ENCODE results near the gene GPR155.

Gene GPR155

DNA sequence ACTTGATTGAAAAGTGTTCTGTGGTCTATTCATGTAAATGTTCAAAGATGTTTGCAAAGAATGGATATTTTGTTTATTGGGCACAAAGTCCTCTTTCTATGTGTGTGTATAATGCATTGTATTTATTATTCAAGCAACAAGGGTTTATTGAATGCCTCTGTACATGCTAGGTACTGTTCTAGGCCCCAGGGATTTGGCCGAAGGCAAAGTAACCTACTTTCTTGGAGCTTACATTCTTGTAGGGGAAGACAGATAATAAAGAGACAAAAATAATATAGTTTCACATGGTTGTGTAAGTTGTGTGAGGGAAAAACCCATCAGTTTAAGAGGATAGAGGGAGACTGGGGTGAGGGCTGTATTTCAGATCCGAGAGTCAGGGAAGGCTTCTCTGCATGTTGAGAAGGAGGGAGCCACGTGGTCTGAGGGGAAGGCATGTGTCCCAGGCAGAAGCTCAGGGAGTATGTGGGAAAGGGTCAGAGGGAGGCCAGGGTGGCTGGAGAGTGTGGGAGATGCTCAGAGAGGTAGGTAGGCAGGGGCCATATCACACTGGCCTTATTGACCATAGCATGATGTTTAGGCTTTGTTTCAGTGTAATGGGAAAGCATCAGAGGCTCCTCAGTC lies 40.4 kb upstream of the GPR155 start:
- in situ Hi-C loops (cut with MboI; ENCODE audit: low pct_unique_long_range_greater_than_20kb, low sequenced_read_pairs, unreplicated experiment): loop anchor here (10.0 kb wide), 1 partner anchor 62 kb away; no protein-coding TSS in a partner anchor

DNA sequence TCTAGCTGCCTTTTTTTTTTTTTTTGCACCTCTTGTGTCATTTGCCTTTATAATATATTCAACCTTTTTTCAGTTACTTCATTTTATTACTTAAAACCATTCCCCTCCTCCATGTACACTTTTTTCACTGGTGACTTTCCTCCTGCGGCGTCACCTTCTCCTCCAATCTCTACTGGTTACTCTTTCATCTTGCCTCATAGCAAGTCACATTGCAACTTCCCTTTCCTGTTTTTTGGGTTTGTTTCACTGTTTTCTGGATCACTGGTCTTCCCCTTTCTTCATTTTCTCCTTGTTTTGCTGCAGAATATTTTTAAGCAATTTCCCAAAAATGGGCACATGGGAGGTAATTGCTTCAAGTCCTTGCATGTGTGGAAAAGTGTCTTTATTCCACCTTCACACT lies 37.7 kb upstream of the GPR155 start:
- DNase-seq (ENCODE audit: low spot score): no peak
- TF ChIP-seq, protein P1, sequence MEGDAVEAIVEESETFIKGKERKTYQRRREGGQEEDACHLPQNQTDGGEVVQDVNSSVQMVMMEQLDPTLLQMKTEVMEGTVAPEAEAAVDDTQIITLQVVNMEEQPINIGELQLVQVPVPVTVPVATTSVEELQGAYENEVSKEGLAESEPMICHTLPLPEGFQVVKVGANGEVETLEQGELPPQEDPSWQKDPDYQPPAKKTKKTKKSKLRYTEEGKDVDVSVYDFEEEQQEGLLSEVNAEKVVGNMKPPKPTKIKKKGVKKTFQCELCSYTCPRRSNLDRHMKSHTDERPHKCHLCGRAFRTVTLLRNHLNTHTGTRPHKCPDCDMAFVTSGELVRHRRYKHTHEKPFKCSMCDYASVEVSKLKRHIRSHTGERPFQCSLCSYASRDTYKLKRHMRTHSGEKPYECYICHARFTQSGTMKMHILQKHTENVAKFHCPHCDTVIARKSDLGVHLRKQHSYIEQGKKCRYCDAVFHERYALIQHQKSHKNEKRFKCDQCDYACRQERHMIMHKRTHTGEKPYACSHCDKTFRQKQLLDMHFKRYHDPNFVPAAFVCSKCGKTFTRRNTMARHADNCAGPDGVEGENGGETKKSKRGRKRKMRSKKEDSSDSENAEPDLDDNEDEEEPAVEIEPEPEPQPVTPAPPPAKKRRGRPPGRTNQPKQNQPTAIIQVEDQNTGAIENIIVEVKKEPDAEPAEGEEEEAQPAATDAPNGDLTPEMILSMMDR (IDR thresholded peaks at IDR 0.05; ENCODE audit: extremely low read depth, insufficient read depth, missing control alignments): no peak
- in situ Hi-C loops (cut with MboI; ENCODE audit: low pct_unique_long_range_greater_than_20kb, low sequenced_read_pairs, unreplicated experiment): loop anchor here (10.0 kb wide), 1 partner anchor 60 kb away; no protein-coding TSS in a partner anchor

More for the DNA sequence above, 40.4 kb upstream of the GPR155 start:
- TF ChIP-seq, protein P1 (IDR thresholded peaks at IDR 0.05; ENCODE audit: extremely low read depth, insufficient read depth, missing control alignments): no peak
- DNase-seq (ENCODE audit: low spot score): no peak

DNA sequence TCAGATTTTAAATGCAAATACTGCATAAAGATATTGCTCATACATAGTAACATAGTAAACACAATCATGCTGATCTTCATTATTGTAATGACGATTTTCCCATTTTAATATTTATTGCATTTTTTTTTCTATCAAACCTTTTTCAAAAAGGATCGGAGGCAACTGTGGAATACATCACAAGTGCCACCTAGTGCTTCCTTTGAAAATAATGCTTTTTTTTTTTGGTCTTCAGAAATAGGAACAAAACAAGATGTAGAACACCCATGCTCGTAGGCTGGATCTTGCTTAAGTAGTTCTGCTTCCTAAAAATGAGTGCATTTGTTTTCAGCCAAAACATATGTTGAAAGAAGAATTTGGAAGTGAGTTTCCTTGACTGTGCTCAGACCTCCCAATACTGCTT lies 35.7 kb upstream of the GPR155 start:
- DNase-seq (ENCODE audit: low spot score): no peak
- in situ Hi-C loops (cut with MboI; ENCODE audit: low pct_unique_long_range_greater_than_20kb, low sequenced_read_pairs, unreplicated experiment): loop anchor here (10.0 kb wide), 1 partner anchor 58 kb away; no protein-coding TSS in a partner anchor
- TF ChIP-seq, protein P1 (IDR thresholded peaks at IDR 0.05; ENCODE audit: extremely low read depth, insufficient read depth, missing control alignments): peak; percentile 31

DNA sequence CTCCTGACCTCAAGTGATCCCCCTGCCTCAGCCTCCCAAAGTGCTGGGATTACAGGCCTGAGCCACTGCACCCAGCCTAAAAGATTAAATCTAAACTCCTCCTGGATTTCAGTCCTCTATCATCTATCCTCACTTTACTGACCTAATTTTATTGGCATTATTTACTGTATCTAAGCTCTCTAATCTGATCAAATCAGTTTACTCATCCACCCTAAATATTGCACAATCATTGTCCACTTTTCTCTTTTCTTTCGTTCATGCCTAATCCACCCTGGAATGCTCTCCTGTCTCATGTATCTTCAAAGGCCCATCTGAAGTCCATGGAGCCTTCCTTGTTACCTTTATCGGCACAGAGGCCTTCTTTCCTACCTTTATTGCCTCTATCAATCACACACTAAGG lies 31.6 kb upstream of the GPR155 start:
- in situ Hi-C loops (cut with MboI; ENCODE audit: low pct_unique_long_range_greater_than_20kb, low sequenced_read_pairs, unreplicated experiment): no loop called here
- TF ChIP-seq, protein P1 (IDR thresholded peaks at IDR 0.05; ENCODE audit: extremely low read depth, insufficient read depth, missing control alignments): no peak
- no peak for DNase-seq (ENCODE audit: low spot score)

DNA sequence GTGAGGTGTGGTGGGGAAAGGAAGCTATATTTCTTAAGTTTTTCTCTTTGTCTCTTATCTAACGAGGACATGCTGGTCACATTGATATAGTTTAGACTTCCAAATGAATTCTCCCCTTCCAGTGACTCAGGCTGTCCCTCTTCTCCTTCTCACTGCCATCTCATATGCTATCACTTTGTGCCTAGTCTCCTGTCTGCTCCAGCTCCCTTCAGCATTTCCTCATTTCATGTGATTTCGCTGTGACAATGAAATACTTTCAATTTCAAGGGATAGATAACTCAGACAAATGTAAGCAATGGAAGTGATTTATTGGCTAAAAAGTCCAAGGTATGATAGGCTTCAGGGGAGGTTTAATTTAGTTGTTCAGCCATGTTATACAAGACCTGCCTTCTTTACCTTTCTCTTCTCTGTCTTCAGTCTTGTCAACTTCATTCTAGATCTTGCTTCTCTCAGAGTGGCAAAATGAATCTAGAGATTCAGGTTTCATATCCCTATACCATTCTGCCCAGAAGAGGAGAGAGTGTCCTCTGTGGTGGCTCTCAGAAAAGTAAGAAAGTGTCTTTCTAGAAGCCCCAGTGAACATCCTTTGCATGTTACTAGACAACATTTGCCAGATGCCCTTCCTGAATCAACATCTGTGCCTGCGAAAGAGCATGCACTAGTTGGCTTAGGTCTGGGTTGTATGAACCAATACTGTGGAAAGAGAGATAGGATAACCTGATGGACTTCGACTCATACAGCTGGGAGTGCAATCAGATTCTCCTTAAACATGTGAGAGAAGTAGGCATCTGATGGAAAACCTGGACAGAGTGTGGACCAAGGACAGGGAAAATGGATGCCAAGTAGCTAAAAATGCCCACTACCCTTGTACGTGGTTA lies 29.9 kb upstream of the GPR155 start:
- TF ChIP-seq, protein P1 (IDR thresholded peaks at IDR 0.05; ENCODE audit: extremely low read depth, insufficient read depth, missing control alignments): no peak
- DNase-seq (ENCODE audit: low spot score): no peak
- in situ Hi-C loops (cut with MboI; ENCODE audit: low pct_unique_long_range_greater_than_20kb, low sequenced_read_pairs, unreplicated experiment): no loop called here

DNA sequence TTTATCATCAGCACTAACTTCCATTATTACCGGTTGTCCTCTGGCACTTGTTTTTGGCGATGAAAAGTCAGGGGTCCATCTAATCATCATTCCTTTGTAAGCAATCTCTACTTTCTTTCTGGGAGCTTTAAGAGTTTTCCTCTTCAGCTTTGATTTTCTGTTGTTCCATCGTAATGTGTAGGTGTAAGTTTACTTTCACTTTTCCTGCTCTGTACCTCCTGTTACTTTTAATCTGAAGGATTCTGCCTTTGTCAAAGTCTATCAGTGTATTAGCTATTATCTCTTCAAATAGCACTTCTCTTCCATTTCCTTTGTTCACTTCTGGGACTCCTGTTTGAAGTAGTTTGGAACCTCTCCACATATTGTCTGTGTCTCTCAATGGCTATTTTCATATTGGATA lies 25.5 kb upstream of the GPR155 start:
- in situ Hi-C loops (cut with MboI; ENCODE audit: low pct_unique_long_range_greater_than_20kb, low sequenced_read_pairs, unreplicated experiment): no loop called here
- TF ChIP-seq, protein P1 (IDR thresholded peaks at IDR 0.05; ENCODE audit: extremely low read depth, insufficient read depth, missing control alignments): no peak
- DNase-seq (ENCODE audit: low spot score): no peak
